GM19372 (cell line): ENCODE results near the gene MVP.
"Not testable (repeated sequence)": the region's sequence is repeated elsewhere in the genome, so short reads cannot be mapped to it uniquely, and the experiment has no call there.

Source experiments
- ATAC-seq: cut with Tn5 transposase; IDR thresholded peaks from one replicate; pipeline ENCODE4 v1.9.1; 2021; ENCODE audit warnings: mild to moderate bottlenecking, low read depth, moderate library complexity; ENCODE audit not compliant: unreplicated experiment

The MVP gene

DNA sequence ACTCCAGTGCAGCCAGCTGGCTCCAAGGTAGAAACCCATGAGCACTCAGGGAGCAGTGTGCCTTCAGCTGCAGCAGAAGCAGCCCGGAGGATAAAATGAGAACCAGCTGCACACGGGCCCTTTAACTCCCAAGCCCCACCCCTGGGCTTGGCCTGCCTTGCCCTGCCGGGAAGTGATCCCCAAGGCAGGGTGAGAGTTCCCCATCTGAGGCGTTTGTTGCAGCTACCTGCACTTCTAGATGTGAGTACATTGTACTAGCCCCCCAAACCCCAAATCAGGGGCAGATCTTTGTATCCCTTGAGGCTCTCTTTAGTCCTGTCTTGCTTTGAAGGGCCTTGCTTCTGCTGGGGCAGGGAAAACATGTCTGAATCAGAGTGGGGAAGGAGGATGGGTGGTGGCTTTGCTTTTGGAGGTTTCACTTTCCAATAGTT lies at the start of gene MVP:
MVP (plus strand) TSS at position 192 of the 431 bp plus-strand sequence. CDS start 10,088 bp downstream, outside the sequence.
- ATAC-seq = no peak

DNA sequence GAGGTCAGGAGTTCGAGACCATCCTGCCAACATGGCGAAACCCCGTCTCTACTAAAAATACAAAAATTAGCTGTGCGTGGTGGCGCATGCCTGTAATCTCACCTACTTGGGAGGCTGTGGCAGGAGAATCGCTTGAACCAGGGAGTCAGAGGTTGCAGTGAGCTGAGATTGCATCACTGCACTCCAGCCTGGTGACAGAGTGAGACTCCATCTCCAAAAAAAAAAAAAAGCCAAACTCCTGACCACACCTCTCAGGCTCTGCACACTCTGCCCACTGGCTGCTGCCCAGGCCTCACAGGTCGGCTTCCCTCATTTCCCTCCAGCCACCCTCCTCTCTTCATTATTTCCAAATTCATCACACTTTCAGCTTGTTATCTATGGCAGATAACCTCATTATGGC lies 47.9 kb upstream of the MVP start:
- ATAC-seq = not testable (repeated sequence)

- no peak for ATAC-seq
Measured at GRCh38 chr16:29774730-29775129, 45.5 kb upstream of the MVP start.

DNA sequence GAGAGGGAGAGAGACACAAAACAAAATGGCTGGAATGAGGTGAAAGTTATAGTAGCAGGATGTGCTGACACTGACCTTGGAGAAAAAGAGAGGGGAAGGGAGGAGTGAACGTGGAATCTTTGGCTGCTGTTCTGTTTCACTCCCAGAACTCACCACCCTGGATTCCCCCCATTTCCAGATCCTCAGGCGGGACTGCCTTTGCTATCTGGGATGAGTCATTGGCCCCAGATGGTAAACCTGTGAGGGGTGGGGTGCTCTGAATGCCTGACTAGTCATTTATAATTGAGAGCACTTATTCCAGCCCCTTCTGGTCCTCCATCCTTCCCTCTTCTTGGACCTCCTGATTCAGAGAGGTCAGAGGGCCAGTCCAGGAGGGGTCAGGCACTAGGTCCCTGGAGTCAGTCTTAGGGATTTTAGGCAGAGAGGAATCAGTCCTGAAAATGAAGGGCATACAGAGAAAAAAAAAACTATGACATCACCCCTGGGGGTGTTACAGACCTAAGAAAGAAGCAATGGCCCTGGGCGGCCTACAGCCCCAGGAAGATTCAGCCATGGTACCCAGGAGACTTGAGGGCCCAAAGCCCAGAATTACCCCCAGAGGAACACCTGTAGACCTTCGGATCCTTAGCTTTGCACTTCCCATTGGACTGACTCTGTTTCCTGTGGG lies 44.4 kb upstream of the MVP start:
- ATAC-seq = no peak

DNA sequence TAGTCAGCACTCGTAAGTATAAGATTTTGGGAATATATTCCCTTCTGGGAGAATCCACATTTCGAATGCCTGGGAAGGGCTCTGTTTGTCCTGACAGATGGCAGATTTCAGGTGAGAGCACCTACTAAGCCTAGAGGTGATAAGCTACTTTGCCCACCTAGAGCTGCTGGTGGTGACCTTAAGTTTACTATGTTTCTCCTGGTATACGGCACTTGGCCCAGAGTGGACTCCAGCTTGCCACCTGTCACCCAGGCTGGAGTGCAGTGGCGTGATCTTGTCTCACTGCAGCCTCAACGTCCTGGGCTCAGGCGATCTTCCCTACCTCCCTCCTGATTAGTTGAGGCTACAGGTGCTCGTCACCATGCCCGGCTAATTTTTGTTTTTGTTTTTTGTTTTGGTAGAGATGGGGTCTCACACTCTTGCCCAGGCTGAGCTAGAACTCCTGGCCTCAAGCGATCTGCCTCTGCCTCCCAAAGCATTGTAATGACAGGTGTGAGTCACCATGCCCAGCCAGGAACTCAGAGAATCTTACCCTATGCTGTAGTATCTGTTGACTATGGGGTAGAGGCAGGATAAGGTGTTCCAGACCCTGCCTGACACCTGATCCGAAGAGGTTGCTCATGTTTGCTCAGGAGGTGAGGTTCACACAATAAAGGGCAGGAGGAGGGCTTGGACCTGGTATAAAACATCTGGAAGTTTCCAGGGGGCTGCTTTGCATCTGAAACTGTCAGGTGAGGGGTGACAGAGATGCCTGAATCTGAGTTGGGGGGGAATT lies 42.5 kb upstream of the MVP start, which contains the start of gene ZG16:
ZG16 (plus strand) TSS at position 681 of the 775 bp plus-strand sequence. CDS start 1,011 bp downstream, outside the sequence.
- ATAC-seq = no peak

GRCh38 chr16:29779474-29779873 lies 40.8 kb upstream of the MVP start:
- no peak for ATAC-seq

DNA sequence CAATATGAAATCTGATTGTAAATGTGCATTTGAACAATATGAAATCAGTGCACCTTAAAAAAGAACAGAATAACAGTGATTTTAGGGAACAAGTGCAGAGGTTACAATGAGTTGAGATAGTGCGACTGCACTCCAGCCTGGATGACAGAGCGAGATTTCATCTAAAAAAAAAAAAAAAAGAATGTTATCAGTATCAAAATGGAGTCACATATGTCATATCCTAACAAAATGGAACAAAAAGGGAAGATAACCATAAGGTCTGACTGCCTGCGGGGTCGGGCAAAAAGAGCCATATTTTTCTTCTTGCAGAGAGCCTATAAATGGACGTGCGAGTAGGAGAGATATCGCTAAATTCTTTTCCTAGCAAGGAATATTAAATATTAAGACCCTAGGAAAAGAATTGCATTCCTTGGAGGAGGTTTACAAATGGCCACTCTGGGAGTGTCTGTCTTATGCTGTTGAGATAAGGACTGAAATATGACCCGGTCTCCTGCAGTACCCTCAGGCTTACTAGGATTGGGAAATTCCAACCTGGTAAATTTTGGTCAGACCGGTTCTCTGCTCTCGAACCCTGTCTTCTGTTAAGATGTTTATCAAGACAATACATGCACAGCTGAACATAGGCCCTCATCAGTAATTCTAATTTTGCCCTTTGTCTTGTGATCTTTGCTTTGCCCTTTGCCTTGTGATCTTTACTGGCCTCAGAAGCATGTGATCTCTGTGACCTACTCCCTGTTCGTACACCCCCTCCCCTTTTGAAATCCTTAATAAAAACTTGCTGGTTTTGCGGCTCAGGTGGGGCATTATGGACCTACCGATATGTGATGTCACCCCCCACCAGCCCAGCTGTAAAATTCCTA lies 36.9 kb upstream of the MVP start:
- not testable (repeated sequence) for ATAC-seq

DNA sequence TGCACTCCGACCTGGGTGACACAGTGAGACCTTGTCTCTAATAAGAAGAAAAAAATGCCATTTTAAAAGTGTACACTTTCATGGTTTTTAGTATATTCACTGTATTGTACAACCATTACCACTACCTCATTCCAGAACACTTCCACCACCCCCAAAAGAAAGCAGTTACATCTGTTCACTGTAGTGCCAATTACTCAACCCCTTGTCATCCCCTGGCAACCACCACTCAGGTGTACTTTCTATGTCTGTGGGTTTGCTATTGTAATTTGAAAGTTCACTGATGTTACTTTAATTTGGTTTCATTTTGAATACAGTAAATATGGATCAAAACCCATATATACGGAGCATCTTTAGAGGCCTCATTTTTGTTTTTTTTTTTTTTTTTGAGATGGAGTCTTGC lies 36.1 kb upstream of the MVP start:
- no peak for ATAC-seq

- ATAC-seq = no peak
Measured at GRCh38 chr16:29784901-29785500, 35.3 kb upstream of the MVP start.

- ATAC-seq = not testable (repeated sequence)
Measured at GRCh38 chr16:29787155-29787554, 33.1 kb upstream of the MVP start.

DNA sequence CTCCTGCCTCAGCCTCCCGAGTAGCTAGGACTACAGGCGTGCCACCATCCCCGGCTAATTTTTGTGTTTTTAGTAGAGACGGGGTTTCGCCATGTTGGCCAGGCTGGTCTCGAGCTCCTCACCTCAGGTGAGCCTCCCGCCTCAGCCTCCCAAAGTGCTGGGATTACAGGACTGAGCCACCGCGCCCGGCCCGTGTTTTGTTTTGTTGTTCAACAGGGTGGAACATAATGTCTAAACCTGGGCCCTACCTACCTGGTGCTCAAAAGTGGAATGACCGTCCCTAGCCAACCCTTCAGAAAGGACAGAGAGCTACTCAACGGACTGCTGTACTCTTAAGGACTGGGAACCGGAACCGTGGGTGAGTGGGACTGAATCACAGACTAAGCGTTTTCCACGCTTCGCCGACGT lies 30.5 kb upstream of the MVP start:
- ATAC-seq = no peak

DNA sequence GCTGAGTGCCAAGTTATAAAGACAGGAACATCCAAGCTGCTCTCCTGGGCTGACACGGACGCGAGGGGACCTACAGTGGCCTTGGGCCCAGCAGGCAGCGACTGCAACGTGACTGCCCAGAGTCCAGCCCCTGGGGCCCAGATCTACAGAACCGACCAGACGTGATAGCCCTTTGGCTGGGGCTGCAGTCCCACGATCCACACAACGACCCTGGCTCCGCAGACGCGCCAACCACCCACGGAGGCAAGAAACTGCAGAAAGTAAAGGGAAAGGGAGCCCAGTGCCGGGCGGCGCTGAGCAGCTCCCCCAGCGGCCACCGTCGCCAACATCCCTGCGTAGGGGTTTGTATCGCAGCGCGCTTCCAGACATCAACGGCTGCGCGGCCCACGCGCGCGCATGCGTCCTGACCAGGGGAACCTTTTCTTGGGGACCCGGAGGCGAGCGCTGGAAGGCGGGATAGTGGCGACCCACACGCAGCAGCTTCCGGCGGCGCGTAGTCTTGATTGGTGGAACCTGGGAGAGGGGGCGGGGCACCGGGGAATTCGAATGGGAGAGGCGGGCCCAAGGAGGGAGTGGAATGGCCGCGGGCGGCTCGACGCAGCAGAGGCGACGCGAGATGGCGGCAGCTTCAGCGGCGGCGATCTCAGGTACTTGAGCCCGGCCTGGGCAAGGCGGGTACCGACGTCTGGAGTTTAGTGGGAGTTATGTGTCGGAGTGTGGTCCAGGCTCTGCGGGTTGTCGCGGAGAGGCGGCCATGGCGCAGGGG lies 29.9 kb upstream of the MVP start, which contains the start of gene KIF22:
KIF22 (plus strand) TSS at position 569 of the 766 bp plus-strand sequence; CDS start at position 578, 9 bp downstream.
- peak; percentile 92 for ATAC-seq

DNA sequence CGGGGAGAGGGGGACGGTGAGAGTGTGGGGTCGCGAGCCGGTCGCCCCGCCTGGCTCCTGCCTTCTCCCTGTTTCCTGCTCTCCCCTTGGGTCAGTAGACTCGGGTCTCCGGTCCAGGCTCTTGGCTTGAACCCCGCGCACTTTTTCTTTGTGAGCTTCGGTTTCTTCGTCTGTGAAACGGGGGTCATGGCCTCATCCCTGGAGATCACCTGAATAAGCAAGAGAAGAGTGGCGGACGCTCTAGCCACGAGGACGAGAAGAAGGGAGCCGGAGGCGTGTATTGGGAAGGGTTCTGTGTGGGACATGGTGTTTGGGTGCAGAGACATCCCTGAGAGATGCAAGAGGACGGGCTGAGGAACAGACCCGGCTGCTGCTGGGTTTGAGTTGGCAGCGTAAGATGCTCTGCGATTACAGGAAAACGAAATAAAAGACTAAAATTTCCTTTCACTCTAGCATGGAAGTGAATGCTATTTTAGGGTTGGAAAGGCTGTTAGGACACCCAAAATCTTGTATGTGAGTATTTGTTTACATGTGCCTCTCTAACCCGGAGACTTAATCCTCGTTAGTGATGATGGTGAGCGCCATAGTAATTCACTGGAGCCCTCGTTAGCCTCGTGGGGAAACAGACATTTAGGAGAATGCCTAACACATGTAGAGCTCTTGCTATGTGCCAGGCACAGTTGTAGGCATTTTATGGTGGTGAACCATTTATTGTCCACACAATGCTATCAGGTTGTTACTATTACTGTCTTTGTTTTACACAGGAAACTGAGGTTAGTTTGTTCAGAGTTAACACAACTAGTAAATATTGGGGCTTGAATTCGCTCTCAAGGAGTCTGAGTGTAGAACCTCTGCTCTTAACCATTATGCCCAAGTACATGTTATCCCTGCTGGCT lies 29.1 kb upstream of the MVP start:
- ATAC-seq = peak; percentile 24

GRCh38 chr16:29791845-29792807 lies 28.1 kb upstream of the MVP start:
- no peak for ATAC-seq

DNA sequence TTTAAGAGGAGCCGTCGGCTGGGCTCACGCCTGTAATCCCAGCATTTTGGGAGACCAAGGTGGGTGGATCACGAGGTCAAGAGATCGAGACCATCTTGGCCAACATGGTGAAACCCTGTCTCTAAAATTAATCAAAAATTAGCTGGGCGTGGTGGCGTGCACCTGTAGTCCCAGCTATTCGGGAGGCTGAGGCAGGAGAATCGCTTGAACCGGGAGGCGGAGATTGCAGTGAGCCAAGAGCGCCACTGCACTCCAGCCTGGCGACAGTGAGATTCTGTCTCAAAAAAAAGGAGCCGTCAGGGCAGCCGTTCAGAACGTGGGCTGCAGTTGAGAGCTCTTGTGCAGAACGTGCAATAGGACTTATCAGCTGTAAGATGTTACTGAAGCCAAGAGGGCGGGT lies 27.1 kb upstream of the MVP start:
- ATAC-seq = not testable (repeated sequence)

DNA sequence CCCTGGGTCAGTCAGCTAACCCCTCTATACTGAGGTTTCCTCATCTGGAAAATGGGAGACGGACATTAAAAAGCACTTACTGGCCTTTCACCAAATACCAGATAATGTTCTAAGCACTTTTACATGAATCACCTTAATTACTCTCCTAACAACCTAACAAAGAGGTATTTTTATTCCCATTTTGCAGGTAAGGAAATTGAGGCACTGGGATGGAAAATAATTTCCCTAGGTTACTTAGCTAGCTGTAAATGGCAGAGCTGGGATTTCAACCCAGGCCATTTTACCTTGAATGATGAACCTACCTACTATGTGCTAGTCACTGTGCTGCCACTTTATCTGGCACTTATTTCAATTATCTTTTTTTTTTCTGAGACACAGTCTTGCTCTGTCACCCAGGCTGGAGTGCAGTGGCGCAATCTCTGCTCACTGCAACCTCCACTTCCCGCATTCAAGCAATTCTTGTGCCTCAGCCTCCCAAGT lies 26.0 kb upstream of the MVP start:
- ATAC-seq = no peak

GRCh38 chr16:29802416-29802935 lies 17.8 kb upstream of the MVP start:
- ATAC-seq = no peak
